HepG2 (cell line): Measurements from ENCODE around the gene SURF2. TPM values are rescaled to one million over a fixed set of nuclear protein-coding genes. Genes with fewer than 3 reads are reported as not detected.

Experiments used
- ELF1 ChIP-seq: sonication (generic); formaldehyde crosslinking; IDR thresholded peaks from 2 replicates; pipeline ENCODE4 v1.4.0; 2020; ENCODE audit warnings: missing genetic modification reagents
- HNRNPH1 ChIP-seq: fragments of 200-400 bp; formaldehyde crosslinking; optimal IDR thresholded peaks from 2 replicates; pipeline ENCODE3; 2017; ENCODE audit warnings: mild to moderate bottlenecking, low read depth, low read length
- KAT2B ChIP-seq: fragments of 150-350 bp; IDR thresholded peaks from 2 replicates; pipeline ENCODE4 v1.6.1; 2014; ENCODE audit warnings: low read depth, low read length, borderline replicate concordance
- KAT8 ChIP-seq: IDR thresholded peaks from 2 replicates; pipeline ENCODE4 v1.6.1; 2016; ENCODE audit warnings: missing genetic modification reagents, missing compliant biosample characterization
- LCORL ChIP-seq, 2 experiments: fragments of 450-650 bp in 1 of 2; sonication (generic) in 1 of 2; formaldehyde crosslinking in 1 of 2; IDR thresholded peaks; 2 replicates each; pipeline versions ENCODE4 v1.5.0 to v1.6.1; 2017 to 2020; ENCODE audit warnings: antibody characterized with exemption in 1 of 2, missing genetic modification reagents in 1 of 2
- RAD21 ChIP-seq: fragments of 450-650 bp; formaldehyde crosslinking; IDR thresholded peaks from 2 replicates; pipeline ENCODE4 v1.5.0; 2020; ENCODE audit warnings: mild to moderate bottlenecking
- SOX6 ChIP-seq, 2 experiments: fragments of 450-650 bp in 1 of 2; sonication (generic) in 1 of 2; formaldehyde crosslinking in 1 of 2; IDR thresholded peaks; 2 replicates each; pipeline versions ENCODE4 v1.4.0 to v1.6.1; 2017 to 2020; ENCODE audit warnings: antibody characterized with exemption in 1 of 2, mild to moderate bottlenecking in 1 of 2, missing genetic modification reagents in 1 of 2
- TBL1XR1 ChIP-seq: fragments of 150-350 bp; IDR thresholded peaks from 2 replicates; pipeline ENCODE4 v1.6.1; 2014; ENCODE audit warnings: borderline replicate concordance, low read length; ENCODE audit not compliant: partially characterized antibody
- ZNF121 ChIP-seq: sonication (generic); formaldehyde crosslinking; IDR thresholded peaks from 2 replicates; pipeline ENCODE4 v1.5.0; 2020; ENCODE audit warnings: mild to moderate bottlenecking, missing genetic modification reagents
- ZNF772 ChIP-seq: sonication (generic); formaldehyde crosslinking; IDR thresholded peaks from 2 replicates; pipeline ENCODE4 v1.5.0; 2020; ENCODE audit warnings: mild to moderate bottlenecking, missing genetic modification reagents
- ZNF788 ChIP-seq: sonication (generic); formaldehyde crosslinking; IDR thresholded peaks from 2 replicates; pipeline ENCODE4 v1.5.0; 2020; ENCODE audit warnings: mild to moderate bottlenecking, missing genetic modification reagents, borderline replicate concordance
- polyA plus RNA-seq, 8 experiments: library from polyadenylated mRNA; depleted of rRNA in 3 of 8; stranded (reverse) in 7 of 8; unstranded in 1 of 8; fragments of >200 nt; fragmentation: Illumina TruSeq in 4 of 8; extraction: Trizol in 4 of 8; gene quantifications; 2 replicates each; pipeline versions ENCODE4 v1.2.1 to v1.2.3, GENCODE V29; 2011 to 2016; ENCODE audit warnings: low read depth in 4 of 8, missing spikeins in 1 of 8, mixed read lengths in 1 of 8; ENCODE audit not compliant: insufficient read depth in 1 of 8
- total RNA-seq, 5 experiments: library from RNA; depleted of rRNA; stranded (reverse); fragments of >200 nt; fragmentation: Illumina TruSeq; extraction: Trizol; gene quantifications; 2 replicates each; pipeline ENCODE4 v1.2.3, GENCODE V29; 2016; ENCODE audit warnings: low read depth in 1 of 5
- TF ChIP-seq, protein P1 (sequence below): sonication (generic); formaldehyde crosslinking; IDR thresholded peaks from 2 replicates; pipeline ENCODE4 v1.5.0; 2020; ENCODE audit warnings: mild to moderate bottlenecking, missing genetic modification reagents
- TF ChIP-seq, protein P2 (sequence below): sonication (generic); formaldehyde crosslinking; IDR thresholded peaks from 2 replicates; pipeline ENCODE4 v1.4.0; 2020; ENCODE audit warnings: missing genetic modification reagents, low read depth, mild to moderate bottlenecking, borderline replicate concordance
- TF ChIP-seq, protein P3 (sequence below): sonication (generic); formaldehyde crosslinking; IDR thresholded peaks from 2 replicates; pipeline ENCODE4 v1.9.0; 2022; ENCODE audit warnings: missing genetic modification reagents, mild to moderate bottlenecking, borderline replicate concordance
- TF ChIP-seq, protein P4 (sequence below), 2 experiments: sonication (generic) in 1 of 2; formaldehyde crosslinking in 1 of 2; IDR thresholded peaks; 2 replicates each; pipeline versions ENCODE4 v1.4.0 to v1.6.1; 2018 to 2020; ENCODE audit warnings: missing genetic modification reagents in 2 of 2, borderline replicate concordance in 1 of 2, low read depth in 1 of 2, mild to moderate bottlenecking in 1 of 2, missing biosample characterization in 1 of 2
- TF ChIP-seq, protein P5 (sequence below): sonication (generic); formaldehyde crosslinking; IDR thresholded peaks from 2 replicates; pipeline ENCODE4 v1.4.0; 2020; ENCODE audit warnings: missing genetic modification reagents, mild to moderate bottlenecking, borderline replicate concordance

Gene SURF2
- total and polyA plus RNA-seq, 2 of the 13 experiments (the other 11 are each of a cell fraction or from before 2014, with no cell fraction given) = 6.3 to 13.6 TPM

DNA sequence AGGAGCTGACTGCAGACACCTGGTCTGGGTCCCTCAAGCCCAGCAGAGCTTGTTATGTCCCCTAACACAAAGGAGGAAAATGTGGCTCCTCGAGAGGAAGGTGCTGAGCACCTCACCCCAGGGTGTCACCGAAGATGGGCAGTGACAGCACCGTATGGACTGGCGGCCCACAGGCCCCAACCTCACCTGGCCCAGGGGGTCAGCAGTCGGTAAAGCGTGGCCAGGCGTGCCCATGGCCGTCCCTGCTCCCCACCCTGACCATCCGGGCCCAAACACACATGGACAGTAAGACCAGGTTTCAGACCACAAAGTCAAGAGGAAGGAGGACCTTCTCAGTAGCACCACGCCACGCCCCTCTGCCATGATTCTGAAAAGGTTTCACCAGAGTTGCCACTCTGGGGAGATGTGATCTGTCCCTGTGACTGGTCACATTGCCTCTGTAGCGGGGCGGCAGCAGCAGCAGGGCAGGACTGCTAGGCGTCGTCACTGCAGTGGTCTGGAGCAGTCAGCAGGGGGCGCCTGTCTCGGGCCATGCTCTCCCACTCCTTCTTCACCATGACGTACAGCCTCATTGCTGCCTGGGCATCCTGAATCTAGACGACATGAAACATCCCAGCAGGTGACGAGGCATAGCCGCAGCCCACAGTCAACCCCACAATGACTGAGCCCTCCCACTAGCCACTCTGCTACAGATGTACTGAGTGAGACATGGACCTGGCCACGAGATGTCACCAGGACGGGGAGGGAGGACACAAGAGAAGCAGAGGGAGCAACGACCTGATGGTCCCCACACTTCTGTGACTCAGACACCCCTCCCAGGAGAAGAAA lies 50.3 kb downstream of the SURF2 start (continued):
- TF ChIP-seq, protein P1, sequence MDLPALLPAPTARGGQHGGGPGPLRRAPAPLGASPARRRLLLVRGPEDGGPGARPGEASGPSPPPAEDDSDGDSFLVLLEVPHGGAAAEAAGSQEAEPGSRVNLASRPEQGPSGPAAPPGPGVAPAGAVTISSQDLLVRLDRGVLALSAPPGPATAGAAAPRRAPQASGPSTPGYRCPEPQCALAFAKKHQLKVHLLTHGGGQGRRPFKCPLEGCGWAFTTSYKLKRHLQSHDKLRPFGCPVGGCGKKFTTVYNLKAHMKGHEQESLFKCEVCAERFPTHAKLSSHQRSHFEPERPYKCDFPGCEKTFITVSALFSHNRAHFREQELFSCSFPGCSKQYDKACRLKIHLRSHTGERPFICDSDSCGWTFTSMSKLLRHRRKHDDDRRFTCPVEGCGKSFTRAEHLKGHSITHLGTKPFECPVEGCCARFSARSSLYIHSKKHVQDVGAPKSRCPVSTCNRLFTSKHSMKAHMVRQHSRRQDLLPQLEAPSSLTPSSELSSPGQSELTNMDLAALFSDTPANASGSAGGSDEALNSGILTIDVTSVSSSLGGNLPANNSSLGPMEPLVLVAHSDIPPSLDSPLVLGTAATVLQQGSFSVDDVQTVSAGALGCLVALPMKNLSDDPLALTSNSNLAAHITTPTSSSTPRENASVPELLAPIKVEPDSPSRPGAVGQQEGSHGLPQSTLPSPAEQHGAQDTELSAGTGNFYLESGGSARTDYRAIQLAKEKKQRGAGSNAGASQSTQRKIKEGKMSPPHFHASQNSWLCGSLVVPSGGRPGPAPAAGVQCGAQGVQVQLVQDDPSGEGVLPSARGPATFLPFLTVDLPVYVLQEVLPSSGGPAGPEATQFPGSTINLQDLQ (CRISPR knock-in tag) = no peak
- TF ChIP-seq KAT8 (CRISPR knock-in tag) (no peak), ZNF788 (peak; percentile 65; the same call in 1 of the 2 replicates), ZNF772 (0 out of 2 replicates have a peak, but pooled peaks have one; percentile 54), SOX6 (IDR thresholded peaks at IDR 0.05) (no peak), SOX6 (CRISPR knock-in tag; IDR thresholded peaks at IDR 0.05) (0 out of 2 replicates have a peak, but pooled peaks have one; percentile 14), RAD21 (peak; percentile 91), HNRNPH1 (no peak), ELF1 (no peak), ZNF121 (CRISPR knock-in tag) (0 out of 2 replicates have a peak, but pooled peaks have one; percentile 35), TBL1XR1 (peak; percentile 19), LCORL (IDR thresholded peaks at IDR 0.05) (no peak), LCORL (CRISPR knock-in tag; IDR thresholded peaks at IDR 0.05) (peak; percentile 30; the same call in 1 of the 2 replicates), KAT2B (no peak)
- TF ChIP-seq, protein P2, sequence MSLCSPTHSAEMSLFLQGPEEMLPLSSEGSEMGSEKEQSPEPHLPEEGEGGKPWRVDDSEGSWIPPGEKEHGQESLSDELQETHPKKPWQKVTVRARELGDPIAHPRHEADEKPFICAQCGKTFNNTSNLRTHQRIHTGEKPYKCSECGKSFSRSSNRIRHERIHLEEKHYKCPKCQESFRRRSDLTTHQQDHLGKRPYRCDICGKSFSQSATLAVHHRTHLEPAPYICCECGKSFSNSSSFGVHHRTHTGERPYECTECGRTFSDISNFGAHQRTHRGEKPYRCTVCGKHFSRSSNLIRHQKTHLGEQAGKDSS (CRISPR knock-in tag) = 0 out of 2 replicates have a peak, but pooled peaks have one; percentile 37
- TF ChIP-seq, protein P3, sequence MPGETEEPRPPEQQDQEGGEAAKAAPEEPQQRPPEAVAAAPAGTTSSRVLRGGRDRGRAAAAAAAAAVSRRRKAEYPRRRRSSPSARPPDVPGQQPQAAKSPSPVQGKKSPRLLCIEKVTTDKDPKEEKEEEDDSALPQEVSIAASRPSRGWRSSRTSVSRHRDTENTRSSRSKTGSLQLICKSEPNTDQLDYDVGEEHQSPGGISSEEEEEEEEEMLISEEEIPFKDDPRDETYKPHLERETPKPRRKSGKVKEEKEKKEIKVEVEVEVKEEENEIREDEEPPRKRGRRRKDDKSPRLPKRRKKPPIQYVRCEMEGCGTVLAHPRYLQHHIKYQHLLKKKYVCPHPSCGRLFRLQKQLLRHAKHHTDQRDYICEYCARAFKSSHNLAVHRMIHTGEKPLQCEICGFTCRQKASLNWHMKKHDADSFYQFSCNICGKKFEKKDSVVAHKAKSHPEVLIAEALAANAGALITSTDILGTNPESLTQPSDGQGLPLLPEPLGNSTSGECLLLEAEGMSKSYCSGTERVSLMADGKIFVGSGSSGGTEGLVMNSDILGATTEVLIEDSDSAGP (CRISPR knock-in tag) = peak; percentile 39
- TF ChIP-seq, protein P4, sequence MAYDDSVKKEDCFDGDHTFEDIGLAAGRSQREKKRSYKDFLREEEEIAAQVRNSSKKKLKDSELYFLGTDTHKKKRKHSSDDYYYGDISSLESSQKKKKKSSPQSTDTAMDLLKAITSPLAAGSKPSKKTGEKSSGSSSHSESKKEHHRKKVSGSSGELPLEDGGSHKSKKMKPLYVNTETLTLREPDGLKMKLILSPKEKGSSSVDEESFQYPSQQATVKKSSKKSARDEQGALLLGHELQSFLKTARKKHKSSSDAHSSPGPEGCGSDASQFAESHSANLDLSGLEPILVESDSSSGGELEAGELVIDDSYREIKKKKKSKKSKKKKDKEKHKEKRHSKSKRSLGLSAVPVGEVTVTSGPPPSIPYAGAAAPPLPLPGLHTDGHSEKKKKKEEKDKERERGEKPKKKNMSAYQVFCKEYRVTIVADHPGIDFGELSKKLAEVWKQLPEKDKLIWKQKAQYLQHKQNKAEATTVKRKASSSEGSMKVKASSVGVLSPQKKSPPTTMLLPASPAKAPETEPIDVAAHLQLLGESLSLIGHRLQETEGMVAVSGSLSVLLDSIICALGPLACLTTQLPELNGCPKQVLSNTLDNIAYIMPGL (CRISPR knock-in tag; IDR thresholded peaks at IDR 0.05; ENCODE audit: borderline replicate concordance in 1 of 2, low read depth in 1 of 2) = peak in 1 of 2 experiments; percentile 59; a peak in 1 of 4 replicates
- TF ChIP-seq, protein P5, sequence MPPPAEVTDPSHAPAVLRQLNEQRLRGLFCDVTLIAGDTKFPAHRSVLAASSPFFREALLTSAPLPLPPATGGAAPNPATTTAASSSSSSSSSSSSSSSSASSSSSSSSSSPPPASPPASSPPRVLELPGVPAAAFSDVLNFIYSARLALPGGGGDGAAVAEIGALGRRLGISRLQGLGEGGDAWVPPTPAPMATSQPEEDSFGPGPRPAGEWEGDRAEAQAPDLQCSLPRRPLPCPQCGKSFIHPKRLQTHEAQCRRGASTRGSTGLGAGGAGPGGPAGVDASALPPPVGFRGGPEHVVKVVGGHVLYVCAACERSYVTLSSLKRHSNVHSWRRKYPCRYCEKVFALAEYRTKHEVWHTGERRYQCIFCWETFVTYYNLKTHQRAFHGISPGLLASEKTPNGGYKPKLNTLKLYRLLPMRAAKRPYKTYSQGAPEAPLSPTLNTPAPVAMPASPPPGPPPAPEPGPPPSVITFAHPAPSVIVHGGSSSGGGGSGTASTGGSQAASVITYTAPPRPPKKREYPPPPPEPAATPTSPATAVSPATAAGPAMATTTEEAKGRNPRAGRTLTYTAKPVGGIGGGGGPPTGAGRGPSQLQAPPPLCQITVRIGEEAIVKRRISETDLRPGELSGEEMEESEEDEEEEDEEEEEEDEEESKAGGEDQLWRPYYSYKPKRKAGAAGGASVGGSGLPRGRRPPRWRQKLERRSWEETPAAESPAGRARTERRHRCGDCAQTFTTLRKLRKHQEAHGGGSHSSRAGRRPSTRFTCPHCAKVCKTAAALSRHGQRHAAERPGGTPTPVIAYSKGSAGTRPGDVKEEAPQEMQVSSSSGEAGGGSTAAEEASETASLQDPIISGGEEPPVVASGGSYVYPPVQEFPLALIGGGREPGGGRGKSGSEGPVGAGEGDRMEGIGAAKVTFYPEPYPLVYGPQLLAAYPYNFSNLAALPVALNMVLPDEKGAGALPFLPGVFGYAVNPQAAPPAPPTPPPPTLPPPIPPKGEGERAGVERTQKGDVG (CRISPR knock-in tag) = peak; percentile 60; the same call in 1 of the 2 replicates
